H1 (cell line): ENCODE measurements around the gene NELL1.

Source experiments
- CTCF ChIP-seq, 3 experiments: IDR thresholded peaks; 1 replicate in 2 of 3; 2 replicates in 1 of 3; pipeline versions ENCODE4 v1.5.1 to v1.6.1; 2011; ENCODE audit warnings: low read length in 3 of 3, mild to moderate bottlenecking in 3 of 3, inconsistent platforms in 2 of 3, low read depth in 1 of 3, moderate library complexity in 1 of 3; ENCODE audit not compliant: insufficient read depth in 1 of 3; ENCODE audit errors: control extremely low read depth in 1 of 3
- EGR1 ChIP-seq: IDR thresholded peaks from 2 replicates; pipeline ENCODE4 v1.6.1; 2011; ENCODE audit warnings: low read depth, low read length, borderline replicate concordance
- EZH2 ChIP-seq: fragments of 200-600 bp; sonication (generic); IDR thresholded peaks from 2 replicates; pipeline ENCODE4 v1.7.1; 2012; ENCODE audit warnings: low read depth, mild to moderate bottlenecking, moderate library complexity, low read length, inconsistent platforms; ENCODE audit not compliant: severe bottlenecking
- GABPA ChIP-seq: IDR thresholded peaks from 2 replicates; pipeline ENCODE4 v1.6.1; 2011; ENCODE audit warnings: mild to moderate bottlenecking, low read length, moderate library complexity, borderline replicate concordance; ENCODE audit not compliant: insufficient read depth
- JUND ChIP-seq: IDR thresholded peaks from 2 replicates; pipeline ENCODE4 v1.6.1; 2011; ENCODE audit warnings: mild to moderate bottlenecking, improper control_type of control experiment, low read length
- RFX5 ChIP-seq: IDR thresholded peaks from 2 replicates; pipeline ENCODE4 v1.6.1; 2011; ENCODE audit warnings: low read depth, low read length, improper control_type of control experiment, borderline replicate concordance
- YY1 ChIP-seq: IDR thresholded peaks from 2 replicates; pipeline ENCODE4 v1.6.1; 2011; ENCODE audit warnings: low read depth, mild to moderate bottlenecking, low read length
- TF ChIP-seq, protein P1 (sequence below): fragments of 300-600 bp; sonication (generic); IDR thresholded peaks from 2 replicates; pipeline ENCODE4 v1.7.1; 2012; ENCODE audit warnings: low read length, moderate library complexity, mild to moderate bottlenecking, inconsistent platforms; ENCODE audit not compliant: insufficient replicate concordance

DNA sequence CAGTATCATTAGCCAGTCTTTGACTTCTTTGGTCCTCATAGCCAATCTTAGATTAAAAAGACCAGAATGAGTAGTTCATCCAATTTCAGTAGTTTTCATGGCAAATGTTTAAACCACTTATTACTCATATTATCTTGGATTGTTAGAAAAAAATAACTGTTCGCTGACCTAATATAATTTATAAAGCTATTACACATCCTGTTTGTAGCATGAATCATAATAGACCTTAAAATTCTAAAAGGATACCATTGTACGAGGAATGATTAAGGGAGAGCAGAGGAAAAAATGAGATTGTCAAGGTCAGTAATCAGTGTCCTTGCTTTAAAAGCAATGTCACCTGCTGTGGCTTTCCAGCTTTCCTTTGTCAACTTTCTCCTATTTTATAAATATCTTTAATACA lies 371.2 kb downstream of the NELL1 start:
- TF ChIP-seq YY1 (no peak), EZH2 (no peak), EGR1 (no peak), CTCF (IDR thresholded peaks at IDR 0.05; ENCODE audit: control extremely low read depth in 1 of 3, insufficient read depth in 1 of 3, low read depth in 1 of 3, low read length in 3 of 3) (no peak), JUND (no peak), RFX5 (no peak), GABPA (no peak)
- TF ChIP-seq, protein P1, sequence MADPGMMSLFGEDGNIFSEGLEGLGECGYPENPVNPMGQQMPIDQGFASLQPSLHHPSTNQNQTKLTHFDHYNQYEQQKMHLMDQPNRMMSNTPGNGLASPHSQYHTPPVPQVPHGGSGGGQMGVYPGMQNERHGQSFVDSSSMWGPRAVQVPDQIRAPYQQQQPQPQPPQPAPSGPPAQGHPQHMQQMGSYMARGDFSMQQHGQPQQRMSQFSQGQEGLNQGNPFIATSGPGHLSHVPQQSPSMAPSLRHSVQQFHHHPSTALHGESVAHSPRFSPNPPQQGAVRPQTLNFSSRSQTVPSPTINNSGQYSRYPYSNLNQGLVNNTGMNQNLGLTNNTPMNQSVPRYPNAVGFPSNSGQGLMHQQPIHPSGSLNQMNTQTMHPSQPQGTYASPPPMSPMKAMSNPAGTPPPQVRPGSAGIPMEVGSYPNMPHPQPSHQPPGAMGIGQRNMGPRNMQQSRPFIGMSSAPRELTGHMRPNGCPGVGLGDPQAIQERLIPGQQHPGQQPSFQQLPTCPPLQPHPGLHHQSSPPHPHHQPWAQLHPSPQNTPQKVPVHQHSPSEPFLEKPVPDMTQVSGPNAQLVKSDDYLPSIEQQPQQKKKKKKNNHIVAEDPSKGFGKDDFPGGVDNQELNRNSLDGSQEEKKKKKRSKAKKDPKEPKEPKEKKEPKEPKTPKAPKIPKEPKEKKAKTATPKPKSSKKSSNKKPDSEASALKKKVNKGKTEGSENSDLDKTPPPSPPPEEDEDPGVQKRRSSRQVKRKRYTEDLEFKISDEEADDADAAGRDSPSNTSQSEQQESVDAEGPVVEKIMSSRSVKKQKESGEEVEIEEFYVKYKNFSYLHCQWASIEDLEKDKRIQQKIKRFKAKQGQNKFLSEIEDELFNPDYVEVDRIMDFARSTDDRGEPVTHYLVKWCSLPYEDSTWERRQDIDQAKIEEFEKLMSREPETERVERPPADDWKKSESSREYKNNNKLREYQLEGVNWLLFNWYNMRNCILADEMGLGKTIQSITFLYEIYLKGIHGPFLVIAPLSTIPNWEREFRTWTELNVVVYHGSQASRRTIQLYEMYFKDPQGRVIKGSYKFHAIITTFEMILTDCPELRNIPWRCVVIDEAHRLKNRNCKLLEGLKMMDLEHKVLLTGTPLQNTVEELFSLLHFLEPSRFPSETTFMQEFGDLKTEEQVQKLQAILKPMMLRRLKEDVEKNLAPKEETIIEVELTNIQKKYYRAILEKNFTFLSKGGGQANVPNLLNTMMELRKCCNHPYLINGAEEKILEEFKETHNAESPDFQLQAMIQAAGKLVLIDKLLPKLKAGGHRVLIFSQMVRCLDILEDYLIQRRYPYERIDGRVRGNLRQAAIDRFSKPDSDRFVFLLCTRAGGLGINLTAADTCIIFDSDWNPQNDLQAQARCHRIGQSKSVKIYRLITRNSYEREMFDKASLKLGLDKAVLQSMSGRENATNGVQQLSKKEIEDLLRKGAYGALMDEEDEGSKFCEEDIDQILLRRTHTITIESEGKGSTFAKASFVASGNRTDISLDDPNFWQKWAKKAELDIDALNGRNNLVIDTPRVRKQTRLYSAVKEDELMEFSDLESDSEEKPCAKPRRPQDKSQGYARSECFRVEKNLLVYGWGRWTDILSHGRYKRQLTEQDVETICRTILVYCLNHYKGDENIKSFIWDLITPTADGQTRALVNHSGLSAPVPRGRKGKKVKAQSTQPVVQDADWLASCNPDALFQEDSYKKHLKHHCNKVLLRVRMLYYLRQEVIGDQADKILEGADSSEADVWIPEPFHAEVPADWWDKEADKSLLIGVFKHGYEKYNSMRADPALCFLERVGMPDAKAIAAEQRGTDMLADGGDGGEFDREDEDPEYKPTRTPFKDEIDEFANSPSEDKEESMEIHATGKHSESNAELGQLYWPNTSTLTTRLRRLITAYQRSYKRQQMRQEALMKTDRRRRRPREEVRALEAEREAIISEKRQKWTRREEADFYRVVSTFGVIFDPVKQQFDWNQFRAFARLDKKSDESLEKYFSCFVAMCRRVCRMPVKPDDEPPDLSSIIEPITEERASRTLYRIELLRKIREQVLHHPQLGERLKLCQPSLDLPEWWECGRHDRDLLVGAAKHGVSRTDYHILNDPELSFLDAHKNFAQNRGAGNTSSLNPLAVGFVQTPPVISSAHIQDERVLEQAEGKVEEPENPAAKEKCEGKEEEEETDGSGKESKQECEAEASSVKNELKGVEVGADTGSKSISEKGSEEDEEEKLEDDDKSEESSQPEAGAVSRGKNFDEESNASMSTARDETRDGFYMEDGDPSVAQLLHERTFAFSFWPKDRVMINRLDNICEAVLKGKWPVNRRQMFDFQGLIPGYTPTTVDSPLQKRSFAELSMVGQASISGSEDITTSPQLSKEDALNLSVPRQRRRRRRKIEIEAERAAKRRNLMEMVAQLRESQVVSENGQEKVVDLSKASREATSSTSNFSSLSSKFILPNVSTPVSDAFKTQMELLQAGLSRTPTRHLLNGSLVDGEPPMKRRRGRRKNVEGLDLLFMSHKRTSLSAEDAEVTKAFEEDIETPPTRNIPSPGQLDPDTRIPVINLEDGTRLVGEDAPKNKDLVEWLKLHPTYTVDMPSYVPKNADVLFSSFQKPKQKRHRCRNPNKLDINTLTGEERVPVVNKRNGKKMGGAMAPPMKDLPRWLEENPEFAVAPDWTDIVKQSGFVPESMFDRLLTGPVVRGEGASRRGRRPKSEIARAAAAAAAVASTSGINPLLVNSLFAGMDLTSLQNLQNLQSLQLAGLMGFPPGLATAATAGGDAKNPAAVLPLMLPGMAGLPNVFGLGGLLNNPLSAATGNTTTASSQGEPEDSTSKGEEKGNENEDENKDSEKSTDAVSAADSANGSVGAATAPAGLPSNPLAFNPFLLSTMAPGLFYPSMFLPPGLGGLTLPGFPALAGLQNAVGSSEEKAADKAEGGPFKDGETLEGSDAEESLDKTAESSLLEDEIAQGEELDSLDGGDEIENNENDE = no peak
